ENCODE measurements around the gene TENT5C.
A peak's percentile ranks its signal among the peaks of the same experiment; 100 is the strongest.

Gene TENT5C

GRCh38 chr1:117605774-117606648, at the start of gene TENT5C (continued):
- TF ChIP-seq, protein P1, sequence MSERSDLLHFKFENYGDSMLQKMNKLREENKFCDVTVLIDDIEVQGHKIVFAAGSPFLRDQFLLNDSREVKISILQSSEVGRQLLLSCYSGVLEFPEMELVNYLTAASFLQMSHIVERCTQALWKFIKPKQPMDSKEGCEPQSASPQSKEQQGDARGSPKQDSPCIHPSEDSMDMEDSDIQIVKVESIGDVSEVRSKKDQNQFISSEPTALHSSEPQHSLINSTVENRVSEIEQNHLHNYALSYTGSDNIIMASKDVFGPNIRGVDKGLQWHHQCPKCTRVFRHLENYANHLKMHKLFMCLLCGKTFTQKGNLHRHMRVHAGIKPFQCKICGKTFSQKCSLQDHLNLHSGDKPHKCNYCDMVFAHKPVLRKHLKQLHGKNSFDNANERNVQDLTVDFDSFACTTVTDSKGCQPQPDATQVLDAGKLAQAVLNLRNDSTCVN (tag by site-specific recombination; optimal IDR thresholded peaks at IDR 0.05): peak; percentile 97
- TF ChIP-seq KLF8 (tag by site-specific recombination; IDR thresholded peaks at IDR 0.05): peak; percentile 87
- TF ChIP-seq ZNF624 (tag by site-specific recombination; IDR thresholded peaks at IDR 0.05): peak; percentile 87; the same call in 1 of the 2 replicates
- TF ChIP-seq, protein P2, sequence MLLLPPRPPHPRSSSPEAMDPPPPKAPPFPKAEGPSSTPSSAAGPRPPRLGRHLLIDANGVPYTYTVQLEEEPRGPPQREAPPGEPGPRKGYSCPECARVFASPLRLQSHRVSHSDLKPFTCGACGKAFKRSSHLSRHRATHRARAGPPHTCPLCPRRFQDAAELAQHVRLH (tag by site-specific recombination; IDR thresholded peaks at IDR 0.05): no peak
- TF ChIP-seq BCL11B (tag by site-specific recombination; IDR thresholded peaks at IDR 0.05; ENCODE audit: low read depth): peak; percentile 25; the same call in 1 of the 2 replicates
- peak; percentile 61; the same call in 1 of the 2 replicates for TF ChIP-seq ZEB2 (tag by site-specific recombination; IDR thresholded peaks at IDR 0.05)
- TF ChIP-seq, protein P3, sequence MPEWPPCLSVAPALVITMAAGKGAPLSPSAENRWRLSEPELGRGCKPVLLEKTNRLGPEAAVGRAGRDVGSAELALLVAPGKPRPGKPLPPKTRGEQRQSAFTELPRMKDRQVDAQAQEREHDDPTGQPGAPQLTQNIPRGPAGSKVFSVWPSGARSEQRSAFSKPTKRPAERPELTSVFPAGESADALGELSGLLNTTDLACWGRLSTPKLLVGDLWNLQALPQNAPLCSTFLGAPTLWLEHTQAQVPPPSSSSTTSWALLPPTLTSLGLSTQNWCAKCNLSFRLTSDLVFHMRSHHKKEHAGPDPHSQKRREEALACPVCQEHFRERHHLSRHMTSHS (tag by site-specific recombination; IDR thresholded peaks at IDR 0.05): no peak
- 0 out of 2 replicates have a peak, but pooled peaks have one; percentile 26 for TF ChIP-seq ZNF623 (tag by site-specific recombination; IDR thresholded peaks at IDR 0.05)
- TF ChIP-seq, protein P4, sequence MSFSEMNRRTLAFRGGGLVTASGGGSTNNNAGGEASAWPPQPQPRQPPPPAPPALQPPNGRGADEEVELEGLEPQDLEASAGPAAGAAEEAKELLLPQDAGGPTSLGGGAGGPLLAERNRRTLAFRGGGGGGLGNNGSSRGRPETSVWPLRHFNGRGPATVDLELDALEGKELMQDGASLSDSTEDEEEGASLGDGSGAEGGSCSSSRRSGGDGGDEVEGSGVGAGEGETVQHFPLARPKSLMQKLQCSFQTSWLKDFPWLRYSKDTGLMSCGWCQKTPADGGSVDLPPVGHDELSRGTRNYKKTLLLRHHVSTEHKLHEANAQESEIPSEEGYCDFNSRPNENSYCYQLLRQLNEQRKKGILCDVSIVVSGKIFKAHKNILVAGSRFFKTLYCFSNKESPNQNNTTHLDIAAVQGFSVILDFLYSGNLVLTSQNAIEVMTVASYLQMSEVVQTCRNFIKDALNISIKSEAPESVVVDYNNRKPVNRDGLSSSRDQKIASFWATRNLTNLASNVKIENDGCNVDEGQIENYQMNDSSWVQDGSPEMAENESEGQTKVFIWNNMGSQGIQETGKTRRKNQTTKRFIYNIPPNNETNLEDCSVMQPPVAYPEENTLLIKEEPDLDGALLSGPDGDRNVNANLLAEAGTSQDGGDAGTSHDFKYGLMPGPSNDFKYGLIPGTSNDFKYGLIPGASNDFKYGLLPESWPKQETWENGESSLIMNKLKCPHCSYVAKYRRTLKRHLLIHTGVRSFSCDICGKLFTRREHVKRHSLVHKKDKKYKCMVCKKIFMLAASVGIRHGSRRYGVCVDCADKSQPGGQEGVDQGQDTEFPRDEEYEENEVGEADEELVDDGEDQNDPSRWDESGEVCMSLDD (tag by site-specific recombination; IDR thresholded peaks at IDR 0.05): peak; percentile 87
- TF ChIP-seq, protein P5, sequence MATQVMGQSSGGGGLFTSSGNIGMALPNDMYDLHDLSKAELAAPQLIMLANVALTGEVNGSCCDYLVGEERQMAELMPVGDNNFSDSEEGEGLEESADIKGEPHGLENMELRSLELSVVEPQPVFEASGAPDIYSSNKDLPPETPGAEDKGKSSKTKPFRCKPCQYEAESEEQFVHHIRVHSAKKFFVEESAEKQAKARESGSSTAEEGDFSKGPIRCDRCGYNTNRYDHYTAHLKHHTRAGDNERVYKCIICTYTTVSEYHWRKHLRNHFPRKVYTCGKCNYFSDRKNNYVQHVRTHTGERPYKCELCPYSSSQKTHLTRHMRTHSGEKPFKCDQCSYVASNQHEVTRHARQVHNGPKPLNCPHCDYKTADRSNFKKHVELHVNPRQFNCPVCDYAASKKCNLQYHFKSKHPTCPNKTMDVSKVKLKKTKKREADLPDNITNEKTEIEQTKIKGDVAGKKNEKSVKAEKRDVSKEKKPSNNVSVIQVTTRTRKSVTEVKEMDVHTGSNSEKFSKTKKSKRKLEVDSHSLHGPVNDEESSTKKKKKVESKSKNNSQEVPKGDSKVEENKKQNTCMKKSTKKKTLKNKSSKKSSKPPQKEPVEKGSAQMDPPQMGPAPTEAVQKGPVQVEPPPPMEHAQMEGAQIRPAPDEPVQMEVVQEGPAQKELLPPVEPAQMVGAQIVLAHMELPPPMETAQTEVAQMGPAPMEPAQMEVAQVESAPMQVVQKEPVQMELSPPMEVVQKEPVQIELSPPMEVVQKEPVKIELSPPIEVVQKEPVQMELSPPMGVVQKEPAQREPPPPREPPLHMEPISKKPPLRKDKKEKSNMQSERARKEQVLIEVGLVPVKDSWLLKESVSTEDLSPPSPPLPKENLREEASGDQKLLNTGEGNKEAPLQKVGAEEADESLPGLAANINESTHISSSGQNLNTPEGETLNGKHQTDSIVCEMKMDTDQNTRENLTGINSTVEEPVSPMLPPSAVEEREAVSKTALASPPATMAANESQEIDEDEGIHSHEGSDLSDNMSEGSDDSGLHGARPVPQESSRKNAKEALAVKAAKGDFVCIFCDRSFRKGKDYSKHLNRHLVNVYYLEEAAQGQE (tag by site-specific recombination; IDR thresholded peaks at IDR 0.05): peak; percentile 51; the same call in 1 of the 2 replicates
- TF ChIP-seq ZIC2 (tag by site-specific recombination; IDR thresholded peaks at IDR 0.05): peak; percentile 64
- TF ChIP-seq ZFP37 (tag by site-specific recombination; IDR thresholded peaks at IDR 0.05): peak; percentile 32
- TF ChIP-seq, protein P6, sequence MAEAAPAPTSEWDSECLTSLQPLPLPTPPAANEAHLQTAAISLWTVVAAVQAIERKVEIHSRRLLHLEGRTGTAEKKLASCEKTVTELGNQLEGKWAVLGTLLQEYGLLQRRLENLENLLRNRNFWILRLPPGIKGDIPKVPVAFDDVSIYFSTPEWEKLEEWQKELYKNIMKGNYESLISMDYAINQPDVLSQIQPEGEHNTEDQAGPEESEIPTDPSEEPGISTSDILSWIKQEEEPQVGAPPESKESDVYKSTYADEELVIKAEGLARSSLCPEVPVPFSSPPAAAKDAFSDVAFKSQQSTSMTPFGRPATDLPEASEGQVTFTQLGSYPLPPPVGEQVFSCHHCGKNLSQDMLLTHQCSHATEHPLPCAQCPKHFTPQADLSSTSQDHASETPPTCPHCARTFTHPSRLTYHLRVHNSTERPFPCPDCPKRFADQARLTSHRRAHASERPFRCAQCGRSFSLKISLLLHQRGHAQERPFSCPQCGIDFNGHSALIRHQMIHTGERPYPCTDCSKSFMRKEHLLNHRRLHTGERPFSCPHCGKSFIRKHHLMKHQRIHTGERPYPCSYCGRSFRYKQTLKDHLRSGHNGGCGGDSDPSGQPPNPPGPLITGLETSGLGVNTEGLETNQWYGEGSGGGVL (tag by site-specific recombination; IDR thresholded peaks at IDR 0.05): peak; percentile 37
- peak; percentile 91 for TF ChIP-seq KLF1 (tag by site-specific recombination; IDR thresholded peaks at IDR 0.05)
- peak; percentile 74; the same call in 1 of the 2 replicates for TF ChIP-seq ZNF169 (tag by site-specific recombination; IDR thresholded peaks at IDR 0.05)
- 0 out of 2 replicates have a peak, but pooled peaks have one; percentile 67 for TF ChIP-seq ZNF239 (tag by site-specific recombination; IDR thresholded peaks at IDR 0.05)
- TF ChIP-seq ZFHX2 (tag by site-specific recombination; conservative IDR thresholded peaks at IDR 0.05): peak; percentile 77
- no peak for TF ChIP-seq OSR2 (tag by site-specific recombination; IDR thresholded peaks at IDR 0.05)
- TF ChIP-seq ZNF341 (tag by site-specific recombination; IDR thresholded peaks at IDR 0.05; ENCODE audit: low read depth): 0 out of 2 replicates have a peak, but pooled peaks have one; percentile 77
- TF ChIP-seq SP2 (tag by site-specific recombination; IDR thresholded peaks at IDR 0.05): peak; percentile 93
- peak; percentile 60; the same call in 1 of the 2 replicates for TF ChIP-seq ZNF394 (tag by site-specific recombination; IDR thresholded peaks at IDR 0.05; ENCODE audit: borderline replicate concordance)
- TF ChIP-seq, protein P7, sequence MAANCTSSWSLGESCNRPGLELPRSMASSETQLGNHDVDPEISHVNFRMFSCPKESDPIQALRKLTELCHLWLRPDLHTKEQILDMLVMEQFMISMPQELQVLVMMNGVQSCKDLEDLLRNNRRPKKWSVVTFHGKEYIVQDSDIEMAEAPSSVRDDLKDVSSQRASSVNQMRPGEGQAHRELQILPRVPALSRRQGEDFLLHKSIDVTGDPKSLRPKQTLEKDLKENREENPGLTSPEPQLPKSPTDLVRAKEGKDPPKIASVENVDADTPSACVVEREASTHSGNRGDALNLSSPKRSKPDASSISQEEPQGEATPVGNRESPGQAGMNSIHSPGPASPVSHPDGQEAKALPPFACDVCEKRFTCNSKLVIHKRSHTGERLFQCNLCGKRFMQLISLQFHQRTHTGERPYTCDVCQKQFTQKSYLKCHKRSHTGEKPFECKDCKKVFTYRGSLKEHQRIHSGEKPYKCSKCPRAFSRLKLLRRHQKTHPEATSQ (tag by site-specific recombination; IDR thresholded peaks at IDR 0.05): no peak
- peak; percentile 48; the same call in 1 of the 2 replicates for TF ChIP-seq ZSCAN16 (tag by site-specific recombination; IDR thresholded peaks at IDR 0.05)
- peak; percentile 49; the same call in 1 of the 2 replicates for TF ChIP-seq BCL11A (tag by site-specific recombination; IDR thresholded peaks at IDR 0.05; ENCODE audit: low read depth)

Data from HEK293 (cell line).